Ishikawa (cell line): Measurements from ENCODE around the gene FASN.

ENCODE experiments used
- CEBPB ChIP-seq: IDR thresholded peaks from 2 replicates; pipeline ENCODE4 v1.6.1; 2012
- CREB1 ChIP-seq: IDR thresholded peaks from 2 replicates; pipeline ENCODE4 v1.6.1; 2012; ENCODE audit warnings: low read depth
- EGR1 ChIP-seq: IDR thresholded peaks from 2 replicates; pipeline ENCODE4 v1.6.1; 2012
- EP300 ChIP-seq: IDR thresholded peaks from 2 replicates; pipeline ENCODE4 v1.6.1; 2012; ENCODE audit warnings: borderline replicate concordance
- FOXM1 ChIP-seq: IDR thresholded peaks from 2 replicates; pipeline ENCODE4 v1.6.1; 2012; ENCODE audit warnings: low read depth, borderline replicate concordance
- NFIC ChIP-seq: IDR thresholded peaks from 2 replicates; pipeline ENCODE4 v1.6.1; 2012
- RAD21 ChIP-seq: IDR thresholded peaks from 2 replicates; pipeline ENCODE4 v1.6.1; 2012; ENCODE audit warnings: low read depth
- TAF1 ChIP-seq: IDR thresholded peaks from 2 replicates; pipeline ENCODE4 v1.6.1; 2012; ENCODE audit warnings: low read depth, mild to moderate bottlenecking
- TCF12 ChIP-seq: IDR thresholded peaks from 2 replicates; pipeline ENCODE4 v1.6.1; 2012; ENCODE audit warnings: low read depth
- TEAD4 ChIP-seq: IDR thresholded peaks from 2 replicates; pipeline ENCODE4 v1.6.1; 2012
- YY1 ChIP-seq: IDR thresholded peaks from 2 replicates; pipeline ENCODE4 v1.6.1; 2012; ENCODE audit warnings: low read depth
- ZBTB7A ChIP-seq: IDR thresholded peaks from 2 replicates; pipeline ENCODE4 v1.6.1; 2012; ENCODE audit warnings: low read depth
- TF ChIP-seq, protein P1 (sequence below): IDR thresholded peaks from 2 replicates; pipeline ENCODE4 v1.6.1; 2012
- TF ChIP-seq, protein P2 (sequence below): IDR thresholded peaks from 2 replicates; pipeline ENCODE4 v1.6.1; 2012; ENCODE audit warnings: low read depth, mild to moderate bottlenecking
- TF ChIP-seq, protein P3 (sequence below): IDR thresholded peaks from 2 replicates; pipeline ENCODE4 v1.6.1; 2012

Gene FASN

DNA sequence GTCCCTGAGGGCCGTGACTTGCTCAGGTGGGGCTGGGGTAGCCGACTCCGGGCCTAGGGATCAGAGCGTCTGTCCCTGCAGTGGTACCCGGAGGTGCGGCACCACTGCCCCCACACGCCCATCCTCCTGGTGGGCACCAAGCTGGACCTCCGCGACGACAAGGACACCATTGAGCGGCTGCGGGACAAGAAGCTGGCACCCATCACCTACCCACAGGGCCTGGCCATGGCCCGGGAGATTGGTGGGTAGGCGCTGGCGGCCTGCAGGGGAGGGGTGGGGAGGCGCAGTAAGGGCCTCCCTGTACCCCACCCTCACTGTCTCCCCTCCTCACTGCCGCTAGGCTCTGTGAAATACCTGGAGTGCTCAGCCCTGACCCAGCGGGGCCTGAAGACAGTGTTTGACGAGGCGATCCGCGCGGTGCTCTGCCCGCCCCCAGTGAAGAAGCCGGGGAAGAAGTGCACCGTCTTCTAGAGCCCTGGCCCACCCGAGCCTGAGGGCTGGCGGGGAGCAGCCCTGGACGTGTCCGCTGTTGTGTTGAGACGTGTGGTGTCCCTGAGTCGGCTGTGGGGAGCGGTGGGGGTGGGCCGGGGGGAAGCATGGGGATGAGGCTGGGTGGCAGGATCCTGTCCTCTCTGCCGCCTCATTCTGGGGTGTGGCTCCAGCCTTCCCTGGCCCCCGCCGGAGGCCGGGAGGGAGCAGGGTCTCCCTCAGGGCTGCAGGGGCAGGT, 64.5 kb downstream of the FASN start:
- no peak for TF ChIP-seq NFIC
- TF ChIP-seq FOXM1 = no peak
- TF ChIP-seq TEAD4 = no peak
- TF ChIP-seq CREB1 = no peak
- TF ChIP-seq, protein P1, sequence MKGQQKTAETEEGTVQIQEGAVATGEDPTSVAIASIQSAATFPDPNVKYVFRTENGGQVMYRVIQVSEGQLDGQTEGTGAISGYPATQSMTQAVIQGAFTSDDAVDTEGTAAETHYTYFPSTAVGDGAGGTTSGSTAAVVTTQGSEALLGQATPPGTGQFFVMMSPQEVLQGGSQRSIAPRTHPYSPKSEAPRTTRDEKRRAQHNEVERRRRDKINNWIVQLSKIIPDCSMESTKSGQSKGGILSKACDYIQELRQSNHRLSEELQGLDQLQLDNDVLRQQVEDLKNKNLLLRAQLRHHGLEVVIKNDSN = no peak
- TF ChIP-seq YY1 = no peak
- TF ChIP-seq TCF12 = no peak
- TF ChIP-seq CEBPB = no peak
- TF ChIP-seq, protein P2, sequence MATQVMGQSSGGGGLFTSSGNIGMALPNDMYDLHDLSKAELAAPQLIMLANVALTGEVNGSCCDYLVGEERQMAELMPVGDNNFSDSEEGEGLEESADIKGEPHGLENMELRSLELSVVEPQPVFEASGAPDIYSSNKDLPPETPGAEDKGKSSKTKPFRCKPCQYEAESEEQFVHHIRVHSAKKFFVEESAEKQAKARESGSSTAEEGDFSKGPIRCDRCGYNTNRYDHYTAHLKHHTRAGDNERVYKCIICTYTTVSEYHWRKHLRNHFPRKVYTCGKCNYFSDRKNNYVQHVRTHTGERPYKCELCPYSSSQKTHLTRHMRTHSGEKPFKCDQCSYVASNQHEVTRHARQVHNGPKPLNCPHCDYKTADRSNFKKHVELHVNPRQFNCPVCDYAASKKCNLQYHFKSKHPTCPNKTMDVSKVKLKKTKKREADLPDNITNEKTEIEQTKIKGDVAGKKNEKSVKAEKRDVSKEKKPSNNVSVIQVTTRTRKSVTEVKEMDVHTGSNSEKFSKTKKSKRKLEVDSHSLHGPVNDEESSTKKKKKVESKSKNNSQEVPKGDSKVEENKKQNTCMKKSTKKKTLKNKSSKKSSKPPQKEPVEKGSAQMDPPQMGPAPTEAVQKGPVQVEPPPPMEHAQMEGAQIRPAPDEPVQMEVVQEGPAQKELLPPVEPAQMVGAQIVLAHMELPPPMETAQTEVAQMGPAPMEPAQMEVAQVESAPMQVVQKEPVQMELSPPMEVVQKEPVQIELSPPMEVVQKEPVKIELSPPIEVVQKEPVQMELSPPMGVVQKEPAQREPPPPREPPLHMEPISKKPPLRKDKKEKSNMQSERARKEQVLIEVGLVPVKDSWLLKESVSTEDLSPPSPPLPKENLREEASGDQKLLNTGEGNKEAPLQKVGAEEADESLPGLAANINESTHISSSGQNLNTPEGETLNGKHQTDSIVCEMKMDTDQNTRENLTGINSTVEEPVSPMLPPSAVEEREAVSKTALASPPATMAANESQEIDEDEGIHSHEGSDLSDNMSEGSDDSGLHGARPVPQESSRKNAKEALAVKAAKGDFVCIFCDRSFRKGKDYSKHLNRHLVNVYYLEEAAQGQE = no peak
- no peak for TF ChIP-seq TAF1

DNA sequence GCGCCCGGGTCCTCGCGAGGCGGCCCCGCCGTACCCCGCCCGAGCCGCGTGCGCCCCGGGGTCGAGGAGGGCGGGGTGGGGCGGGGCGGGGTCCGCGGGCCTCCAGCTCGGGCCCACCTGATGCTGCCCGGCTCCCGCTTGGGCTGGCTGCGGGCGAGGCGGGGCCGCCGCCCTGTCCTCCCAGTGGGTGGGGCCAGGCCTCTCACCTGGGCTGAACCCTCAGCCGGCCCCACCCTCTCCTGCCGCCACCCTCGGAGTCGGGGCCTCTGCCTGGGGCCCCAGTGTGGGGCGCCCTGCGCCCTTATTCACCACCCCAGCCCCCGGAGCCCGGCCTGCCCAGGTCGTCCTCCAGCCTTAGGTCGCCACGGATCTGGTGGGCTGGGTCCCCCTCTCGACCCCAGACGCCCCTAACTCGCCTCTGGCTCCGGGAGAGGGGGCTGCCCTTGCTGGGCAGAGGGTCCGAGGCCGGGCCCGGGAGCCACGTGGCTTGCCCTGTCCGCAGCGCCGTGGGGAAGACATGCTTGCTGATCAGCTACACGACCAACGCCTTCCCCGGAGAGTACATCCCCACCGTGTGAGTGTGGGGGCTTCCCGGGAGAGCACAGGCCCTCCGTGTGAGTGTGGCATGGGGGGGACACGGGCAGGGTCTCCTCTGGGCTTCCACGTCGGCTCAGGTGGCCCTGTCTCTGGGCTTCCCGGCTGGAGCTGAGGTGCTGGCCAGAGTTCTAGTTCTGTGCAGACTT, 66.0 kb downstream of the FASN start:
- TF ChIP-seq, protein P2 = no peak
- peak; percentile 59; the same call in 1 of the 2 replicates for TF ChIP-seq ZBTB7A

DNA sequence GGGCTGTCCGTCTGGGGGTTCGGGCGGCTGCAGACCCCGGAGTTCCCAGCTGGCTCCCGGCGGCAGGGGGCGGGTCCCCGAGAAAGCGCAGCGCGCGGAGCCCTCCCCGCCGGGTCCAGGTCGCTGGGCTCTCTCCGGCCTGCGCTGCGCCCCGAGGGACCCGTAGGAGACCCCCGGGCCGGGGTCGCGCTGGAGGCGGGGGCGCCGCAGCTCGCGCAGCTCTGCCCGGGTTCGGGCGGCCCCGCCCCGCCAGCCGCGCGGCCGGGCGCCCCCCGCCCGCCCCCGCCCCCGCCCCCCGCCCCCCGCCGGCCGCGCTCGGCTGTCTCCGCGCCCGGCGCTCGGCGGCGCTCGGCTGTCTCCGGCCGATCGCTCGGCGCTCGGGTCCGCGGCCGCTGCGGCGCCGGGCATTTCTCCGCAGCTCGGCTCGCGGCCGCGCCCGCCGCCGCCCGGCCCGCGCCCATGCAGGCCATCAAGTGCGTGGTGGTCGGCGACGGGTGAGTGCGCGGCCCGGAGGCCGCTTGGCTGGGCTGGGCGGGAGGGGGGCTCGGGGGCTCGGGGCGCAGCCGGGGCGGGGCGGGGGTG, 66.6 kb downstream of the FASN start, which contains the start of gene RAC3:
TSS of gene RAC3 (plus strand) at position 376 of the 582 bp plus-strand sequence. CDS start at position 460, 84 bp downstream.
- TF ChIP-seq ZBTB7A = peak; percentile 80
- TF ChIP-seq, protein P2 = no peak

DNA sequence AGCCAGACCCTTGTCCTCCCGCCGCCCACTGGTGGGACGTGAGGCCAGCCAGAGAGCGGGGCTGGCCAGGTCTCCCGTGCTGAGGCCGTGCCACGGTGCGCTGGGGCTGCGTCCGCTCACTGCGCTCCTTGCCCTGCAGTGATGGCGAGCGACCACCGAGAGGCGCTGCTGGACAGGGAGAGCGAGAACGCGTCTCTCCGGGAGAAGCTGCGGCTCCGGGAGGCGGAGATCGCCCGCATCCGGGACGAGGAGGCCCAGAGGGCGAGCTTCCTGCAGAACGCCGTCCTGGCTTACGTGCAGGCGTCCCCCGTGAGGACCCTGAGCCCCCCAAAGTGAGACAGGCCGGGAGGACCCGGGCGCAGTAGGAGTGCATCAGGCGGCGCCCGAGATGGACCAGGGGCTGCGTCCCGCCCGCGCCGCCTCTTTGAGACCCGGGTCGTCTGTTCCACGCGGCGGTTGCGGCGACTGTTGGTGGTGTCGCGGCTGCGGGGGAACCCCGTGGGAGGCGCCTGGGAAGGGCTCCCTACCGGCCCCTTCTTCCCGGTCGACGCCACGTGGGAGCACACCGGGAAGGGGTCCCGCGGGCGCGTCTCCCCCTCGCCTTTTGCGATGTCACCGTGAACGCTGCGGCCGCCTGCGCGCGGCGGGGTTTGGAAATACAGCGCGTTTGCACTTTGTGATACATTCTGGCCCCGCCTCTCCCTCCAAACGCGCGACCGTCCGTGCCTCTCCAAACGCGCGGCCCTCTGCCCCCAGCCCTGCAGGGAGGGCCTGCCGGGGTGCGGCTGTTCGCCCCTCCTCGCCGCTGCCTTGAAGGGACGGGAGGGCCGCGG, 67.3 kb downstream of the FASN start:
- TF ChIP-seq ZBTB7A (no peak), TAF1 (0 out of 2 replicates have a peak, but pooled peaks have one; percentile 0), EGR1 (no peak), TEAD4 (no peak), NFIC (no peak), RAD21 (peak; percentile 77), EP300 (no peak), YY1 (no peak), CREB1 (no peak), CEBPB (no peak), FOXM1 (no peak), TCF12 (no peak)
- TF ChIP-seq, protein P3, sequence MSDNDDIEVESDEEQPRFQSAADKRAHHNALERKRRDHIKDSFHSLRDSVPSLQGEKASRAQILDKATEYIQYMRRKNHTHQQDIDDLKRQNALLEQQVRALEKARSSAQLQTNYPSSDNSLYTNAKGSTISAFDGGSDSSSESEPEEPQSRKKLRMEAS = no peak
